ENCODE measurements around the gene PDIK1L. TPM values are rescaled to one million over a fixed set of nuclear protein-coding genes. Genes with fewer than 3 reads are reported as not detected.
A peak's percentile ranks its signal among the peaks of the same experiment; 100 is the strongest.

The PDIK1L gene
- total and polyA plus RNA-seq, 9 of the 15 experiments (the other 6 are each of a cell fraction or from before 2014, with no cell fraction given): 12.8 to 30.2 (median 21.5) TPM

DNA sequence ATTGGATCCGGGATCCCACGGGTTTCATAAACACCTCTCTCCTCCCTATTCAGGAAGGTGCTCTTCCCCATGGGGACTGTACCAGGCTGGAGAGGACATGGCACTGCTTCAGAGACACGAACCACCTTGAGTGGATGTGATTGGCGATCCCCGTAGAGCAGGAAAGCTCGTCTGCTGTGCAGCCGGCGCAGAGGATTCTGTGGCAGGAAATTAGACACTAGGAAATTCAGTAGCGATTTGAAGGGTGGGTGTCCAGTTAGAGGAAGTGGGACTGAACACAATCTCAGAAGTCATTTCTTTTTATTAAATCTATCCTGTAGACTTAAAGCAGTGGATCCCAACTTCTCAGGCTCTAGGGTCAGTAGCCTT, 767 bp downstream of the PDIK1L start (continued):
- TF ChIP-seq, protein P1, sequence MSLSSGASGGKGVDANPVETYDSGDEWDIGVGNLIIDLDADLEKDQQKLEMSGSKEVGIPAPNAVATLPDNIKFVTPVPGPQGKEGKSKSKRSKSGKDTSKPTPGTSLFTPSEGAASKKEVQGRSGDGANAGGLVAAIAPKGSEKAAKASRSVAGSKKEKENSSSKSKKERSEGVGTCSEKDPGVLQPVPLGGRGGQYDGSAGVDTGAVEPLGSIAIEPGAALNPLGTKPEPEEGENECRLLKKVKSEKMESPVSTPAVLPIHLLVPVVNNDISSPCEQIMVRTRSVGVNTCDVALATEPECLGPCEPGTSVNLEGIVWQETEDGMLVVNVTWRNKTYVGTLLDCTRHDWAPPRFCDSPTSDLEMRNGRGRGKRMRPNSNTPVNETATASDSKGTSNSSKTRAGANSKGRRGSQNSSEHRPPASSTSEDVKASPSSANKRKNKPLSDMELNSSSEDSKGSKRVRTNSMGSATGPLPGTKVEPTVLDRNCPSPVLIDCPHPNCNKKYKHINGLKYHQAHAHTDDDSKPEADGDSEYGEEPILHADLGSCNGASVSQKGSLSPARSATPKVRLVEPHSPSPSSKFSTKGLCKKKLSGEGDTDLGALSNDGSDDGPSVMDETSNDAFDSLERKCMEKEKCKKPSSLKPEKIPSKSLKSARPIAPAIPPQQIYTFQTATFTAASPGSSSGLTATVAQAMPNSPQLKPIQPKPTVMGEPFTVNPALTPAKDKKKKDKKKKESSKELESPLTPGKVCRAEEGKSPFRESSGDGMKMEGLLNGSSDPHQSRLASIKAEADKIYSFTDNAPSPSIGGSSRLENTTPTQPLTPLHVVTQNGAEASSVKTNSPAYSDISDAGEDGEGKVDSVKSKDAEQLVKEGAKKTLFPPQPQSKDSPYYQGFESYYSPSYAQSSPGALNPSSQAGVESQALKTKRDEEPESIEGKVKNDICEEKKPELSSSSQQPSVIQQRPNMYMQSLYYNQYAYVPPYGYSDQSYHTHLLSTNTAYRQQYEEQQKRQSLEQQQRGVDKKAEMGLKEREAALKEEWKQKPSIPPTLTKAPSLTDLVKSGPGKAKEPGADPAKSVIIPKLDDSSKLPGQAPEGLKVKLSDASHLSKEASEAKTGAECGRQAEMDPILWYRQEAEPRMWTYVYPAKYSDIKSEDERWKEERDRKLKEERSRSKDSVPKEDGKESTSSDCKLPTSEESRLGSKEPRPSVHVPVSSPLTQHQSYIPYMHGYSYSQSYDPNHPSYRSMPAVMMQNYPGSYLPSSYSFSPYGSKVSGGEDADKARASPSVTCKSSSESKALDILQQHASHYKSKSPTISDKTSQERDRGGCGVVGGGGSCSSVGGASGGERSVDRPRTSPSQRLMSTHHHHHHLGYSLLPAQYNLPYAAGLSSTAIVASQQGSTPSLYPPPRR (CRISPR knock-in tag; IDR thresholded peaks at IDR 0.05; ENCODE audit: borderline replicate concordance): 0 out of 2 replicates have a peak, but pooled peaks have one; percentile 21
- TF ChIP-seq BRD9 (IDR thresholded peaks at IDR 0.05; ENCODE audit: low read depth, partially characterized antibody) (peak; percentile 25), REST (IDR thresholded peaks at IDR 0.05; ENCODE audit: borderline replicate concordance) (no peak), REST (CRISPR knock-in tag; IDR thresholded peaks at IDR 0.05; ENCODE audit: low read depth) (no peak), ZNF444 (CRISPR knock-in tag; IDR thresholded peaks at IDR 0.05) (no peak), ZNF589 (CRISPR knock-in tag; IDR thresholded peaks at IDR 0.05; ENCODE audit: low read depth) (no peak), POLR2H (tag; IDR thresholded peaks at IDR 0.05; ENCODE audit: low read depth) (no peak)
- TF ChIP-seq, protein P2, sequence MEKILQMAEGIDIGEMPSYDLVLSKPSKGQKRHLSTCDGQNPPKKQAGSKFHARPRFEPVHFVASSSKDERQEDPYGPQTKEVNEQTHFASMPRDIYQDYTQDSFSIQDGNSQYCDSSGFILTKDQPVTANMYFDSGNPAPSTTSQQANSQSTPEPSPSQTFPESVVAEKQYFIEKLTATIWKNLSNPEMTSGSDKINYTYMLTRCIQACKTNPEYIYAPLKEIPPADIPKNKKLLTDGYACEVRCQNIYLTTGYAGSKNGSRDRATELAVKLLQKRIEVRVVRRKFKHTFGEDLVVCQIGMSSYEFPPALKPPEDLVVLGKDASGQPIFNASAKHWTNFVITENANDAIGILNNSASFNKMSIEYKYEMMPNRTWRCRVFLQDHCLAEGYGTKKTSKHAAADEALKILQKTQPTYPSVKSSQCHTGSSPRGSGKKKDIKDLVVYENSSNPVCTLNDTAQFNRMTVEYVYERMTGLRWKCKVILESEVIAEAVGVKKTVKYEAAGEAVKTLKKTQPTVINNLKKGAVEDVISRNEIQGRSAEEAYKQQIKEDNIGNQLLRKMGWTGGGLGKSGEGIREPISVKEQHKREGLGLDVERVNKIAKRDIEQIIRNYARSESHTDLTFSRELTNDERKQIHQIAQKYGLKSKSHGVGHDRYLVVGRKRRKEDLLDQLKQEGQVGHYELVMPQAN (IDR thresholded peaks at IDR 0.05; ENCODE audit: borderline replicate concordance): no peak
- TF ChIP-seq, protein P3, sequence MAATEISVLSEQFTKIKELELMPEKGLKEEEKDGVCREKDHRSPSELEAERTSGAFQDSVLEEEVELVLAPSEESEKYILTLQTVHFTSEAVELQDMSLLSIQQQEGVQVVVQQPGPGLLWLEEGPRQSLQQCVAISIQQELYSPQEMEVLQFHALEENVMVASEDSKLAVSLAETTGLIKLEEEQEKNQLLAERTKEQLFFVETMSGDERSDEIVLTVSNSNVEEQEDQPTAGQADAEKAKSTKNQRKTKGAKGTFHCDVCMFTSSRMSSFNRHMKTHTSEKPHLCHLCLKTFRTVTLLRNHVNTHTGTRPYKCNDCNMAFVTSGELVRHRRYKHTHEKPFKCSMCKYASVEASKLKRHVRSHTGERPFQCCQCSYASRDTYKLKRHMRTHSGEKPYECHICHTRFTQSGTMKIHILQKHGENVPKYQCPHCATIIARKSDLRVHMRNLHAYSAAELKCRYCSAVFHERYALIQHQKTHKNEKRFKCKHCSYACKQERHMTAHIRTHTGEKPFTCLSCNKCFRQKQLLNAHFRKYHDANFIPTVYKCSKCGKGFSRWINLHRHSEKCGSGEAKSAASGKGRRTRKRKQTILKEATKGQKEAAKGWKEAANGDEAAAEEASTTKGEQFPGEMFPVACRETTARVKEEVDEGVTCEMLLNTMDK (IDR thresholded peaks at IDR 0.05; ENCODE audit: borderline replicate concordance, insufficient read depth, low read depth, low read length, poor library complexity, severe bottlenecking): no peak
